B cell (primary cell): ENCODE measurements around the gene CD68. TPM values are rescaled to one million over a fixed set of nuclear protein-coding genes. Genes with fewer than 3 reads are reported as not detected.

Experiments
- ATAC-seq: fragments of 200-7000 bp; cut with Tn5 transposase; one replicate; pipeline ENCODE4 v1.10.0; 2021; ENCODE audit warnings: low read depth, mild to moderate bottlenecking, moderate number of reproducible peaks, moderate library complexity
- CTCF ChIA-PET: fragments of 350-600 bp; sonication (Branson Sonifier 250); formaldehyde crosslinking; loops from one replicate; lab custom pipeline; 2021; ENCODE audit warnings: antibody characterized with exemption, inconsistent platforms; lab: Charles Lee
- POLR2A ChIA-PET: fragments of 350-600 bp; sonication (Branson Sonifier 250); formaldehyde crosslinking; loops from one replicate; lab custom pipeline; 2021; ENCODE audit warnings: antibody characterized with exemption; lab: Charles Lee
- DNase-seq: peaks from one replicate; pipeline ENCODE4 v3.0.0; 2013
- H2AFZ ChIP-seq: 2 replicates; pipeline ENCODE4 v1.6.1; 2012; ENCODE audit warnings: mild to moderate bottlenecking, low read depth, low read length; ENCODE audit not compliant: insufficient read depth, poor library complexity, severe bottlenecking
- H3K27ac ChIP-seq, 2 donors: 1 replicate in 1 of 2; 2 replicates in 1 of 2; pipeline ENCODE4 v1.5.1; 2012 to 2013; ENCODE audit warnings: low read length in 2 of 2, mild to moderate bottlenecking in 2 of 2, moderate library complexity in 1 of 2
- H3K27me3 ChIP-seq, 4 experiments: fragments of 200-600 bp in 1 of 4; sonication (generic) in 1 of 4; replicated peaks in 1 of 4; 1 replicate in 2 of 4; 2 replicates in 2 of 4; pipeline versions ENCODE4 v1.6.1 to v1.7.0; 2013 to 2016; ENCODE audit warnings: low read length in 3 of 4, mild to moderate bottlenecking in 2 of 4, mixed read lengths in 1 of 4, moderate library complexity in 1 of 4; ENCODE audit not compliant: insufficient read depth in 4 of 4, control insufficient read depth in 3 of 4; ENCODE audit errors: control extremely low read depth in 1 of 4
- H3K36me3 ChIP-seq, 2 experiments: replicated peaks in 1 of 2; 1 replicate in 1 of 2; 2 replicates in 1 of 2; pipeline versions ENCODE4 v1.6.1 to v1.7.1; 2013; ENCODE audit warnings: low read length in 1 of 2; ENCODE audit not compliant: insufficient read depth in 2 of 2, control insufficient read depth in 1 of 2; ENCODE audit errors: control extremely low read depth in 1 of 2, extremely low read depth in 1 of 2
- H3K4me1 ChIP-seq, 2 donors: fragments of 200-600 bp in 1 of 2; sonication (generic) in 1 of 2; 1 replicate in 1 of 2; 2 replicates in 1 of 2; pipeline versions ENCODE4 v1.5.1 to v1.6.1; 2013 to 2017; ENCODE audit warnings: low read length in 2 of 2; ENCODE audit not compliant: control insufficient read depth in 2 of 2, insufficient read depth in 2 of 2
- H3K4me2 ChIP-seq: replicated peaks from 2 replicates; pipeline ENCODE3; 2012; ENCODE audit warnings: mild to moderate bottlenecking, low read depth, low read length; ENCODE audit not compliant: poor library complexity, severe bottlenecking
- H3K4me3 ChIP-seq, 5 experiments: fragments of 200-600 bp in 1 of 5; sonication (generic) in 1 of 5; 1 replicate in 3 of 5; 2 replicates in 2 of 5; pipeline versions ENCODE4 v1.5.1 to v1.7.0; 2011 to 2016; ENCODE audit warnings: low read length in 4 of 5, mild to moderate bottlenecking in 4 of 5, low read depth in 2 of 5, control low read depth in 1 of 5, moderate library complexity in 1 of 5; ENCODE audit not compliant: insufficient read depth in 1 of 5; ENCODE audit errors: control extremely low read depth in 1 of 5, extremely low read depth in 1 of 5
- H3K79me2 ChIP-seq: fragments of 200-600 bp; sonication (generic); one replicate; pipeline ENCODE4 v1.6.0; 2016; ENCODE audit warnings: low read length; ENCODE audit not compliant: control insufficient read depth, insufficient read depth
- H3K9ac ChIP-seq: fragments of 200-600 bp; sonication (generic); 2 replicates; pipeline ENCODE4 v1.6.1; 2017; ENCODE audit warnings: mild to moderate bottlenecking, low read length, moderate library complexity
- H3K9me3 ChIP-seq, 3 donors: one replicate each; pipeline versions ENCODE4 v1.6.1 to v1.7.1; 2013; ENCODE audit warnings: low read length in 2 of 3; ENCODE audit not compliant: control insufficient read depth in 2 of 3, insufficient read depth in 1 of 3; ENCODE audit errors: control extremely low read depth in 1 of 3
- H4K20me1 ChIP-seq: 2 replicates; pipeline ENCODE4 v1.6.0; 2012; ENCODE audit warnings: mild to moderate bottlenecking, low read length; ENCODE audit not compliant: insufficient read depth, control insufficient read depth, poor library complexity, severe bottlenecking
- H3K27ac Mint-ChIP-seq: one replicate; pipeline ENCODE4 v1.8.0; 2021; ENCODE audit warnings: mixed read lengths
- H3K27me3 Mint-ChIP-seq: one replicate; pipeline ENCODE4 v1.8.0; 2021; ENCODE audit warnings: mixed read lengths
- H3K4me1 Mint-ChIP-seq: one replicate; pipeline ENCODE4 v1.8.0; 2021; ENCODE audit warnings: mixed read lengths
- H3K4me3 Mint-ChIP-seq: one replicate; pipeline ENCODE4 v1.8.0; 2021; ENCODE audit warnings: mixed read lengths
- H3K9me3 Mint-ChIP-seq: one replicate; pipeline ENCODE4 v1.8.0; 2022; ENCODE audit warnings: mixed read lengths; ENCODE audit not compliant: insufficient read depth
- CTCF ChIP-seq: fragments of 200-600 bp; IDR thresholded peaks from one replicate; pipeline ENCODE4 v1.8.0; 2022; ENCODE audit warnings: antibody characterized with exemption, mild to moderate bottlenecking
- EZH2 ChIP-seq: IDR thresholded peaks from 2 replicates; pipeline ENCODE4 v1.6.1; 2012; ENCODE audit warnings: borderline replicate concordance, low read depth, mild to moderate bottlenecking, moderate library complexity, low read length; ENCODE audit not compliant: insufficient read depth, poor library complexity, severe bottlenecking
- WGBS: methylation state at CpG from one replicate; pipeline ENCODE4 v1.1.5; 2013; ENCODE audit warnings: missing lambda C conversion rate; ENCODE audit not compliant: insufficient coverage; 5-methylcytosine and 5-hydroxymethylcytosine counted together
- intact Hi-C: fragments of 100-400 bp; cut with micrococcal nuclease; formaldehyde crosslinking; loops from one replicate; pipeline ENCODE4 v1.10.0; 2022
- polyA plus RNA-seq: library from polyadenylated mRNA; depleted of rRNA; stranded (reverse); fragments of >200 nt; gene quantifications from 2 replicates; pipeline ENCODE4 v1.2.3, GENCODE V29; 2012
- total RNA-seq, 2 donors: library from RNA; stranded (reverse); fragments of 120-200 nt in 1 of 2; gene quantifications; 1 replicate in 1 of 2; 2 replicates in 1 of 2; pipeline versions ENCODE4 v1.2.3 to v1.2.4, GENCODE V29; 2013 to 2022

The CD68 gene
- total and polyA plus RNA-seq, 2 donors (not counting 1 experiment from before 2014, with no cell fraction given) = 3.9 to 12.9 TPM

- H3K9me3 ChIP-seq = no peaks in the 10 kb centered on the region
- H3K4me1 ChIP-seq = peaks cover 12 to 26% of the 10 kb centered on the region in 2 donors
- H3K4me3 ChIP-seq = no peak overlapping the region
- ChIA-PET POLR2A (no interaction called here), CTCF (interaction anchor here (0.7 to 1.1 kb wide), 3 partner anchors 75 to 373 kb away, joined by 3 to 6 read pairs (median 5); partner anchors contain the start of genes PHF23 and TP53)
- ATAC-seq (no peak), DNase-seq (no peak)
- no peak overlapping the region for H2AFZ ChIP-seq
- H3K9ac ChIP-seq = no peak overlapping the region
- Mint-ChIP-seq H3K27ac (no peak overlapping the region), H3K4me1 (peaks cover 26% of the 10 kb centered on the region), H3K9me3 (no peaks in the 10 kb centered on the region), H3K4me3 (peak overlapping the region; percentile 42), H3K27me3 (no peaks in the 10 kb centered on the region)
- H3K36me3 ChIP-seq = peaks cover 1 to 14% of the 10 kb centered on the region in 2 experiments
- H3K27me3 ChIP-seq = no peaks in the 10 kb centered on the region
- intact Hi-C loops = loop anchor here (10.0 kb wide), 1 partner anchor 233 kb away; no protein-coding TSS in a partner anchor
- no peak overlapping the region for H3K4me2 ChIP-seq
- H4K20me1 ChIP-seq = peaks cover 41% of the 10 kb centered on the region
- 100% methylated on average over 1 of the region's 1 CpG for WGBS
- H3K27ac ChIP-seq = no peak overlapping the region
- peaks cover 61% of the 10 kb centered on the region for H3K79me2 ChIP-seq
- no peak for TF ChIP-seq CTCF
- no peak for TF ChIP-seq EZH2
Observed at GRCh38 chr17:7612294-7612640, 32.8 kb downstream of the CD68 start.

GRCh38 chr17:7613769-7614424 is 34.5 kb downstream of the CD68 start:
- Mint-ChIP-seq H3K4me3 (peak overlapping the region; percentile 88), H3K9me3 (no peaks in the 10 kb centered on the region), H3K27me3 (no peaks in the 10 kb centered on the region), H3K27ac (peak overlapping the region; percentile 42), H3K4me1 (peaks cover 26% of the 10 kb centered on the region)
- Histone ChIP-seq H2AFZ (peak overlapping the region; percentile 75), H3K27me3 (no peaks in the 10 kb centered on the region), H3K4me3 (peak overlapping the region; percentile 72 to 82 (median 74)), H3K79me2 (peaks cover 52% of the 10 kb centered on the region), H3K27ac (peak overlapping the region; percentile 55 to 85), H3K4me2 (peak overlapping the region; percentile 82), H3K9me3 (no peaks in the 10 kb centered on the region), H3K36me3 (peaks cover 1 to 14% of the 10 kb centered on the region in 2 experiments), H4K20me1 (peaks cover 33% of the 10 kb centered on the region), H3K4me1 (peaks cover 12 to 26% of the 10 kb centered on the region in 2 donors), H3K9ac (peak overlapping the region; percentile 84)
- intact Hi-C loops = loop anchor here (1.0 to 10.0 kb wide), 2 partner anchors 30 to 231 kb away; no protein-coding TSS in a partner anchor
- ChIA-PET POLR2A (interaction anchor here (1.4 to 2.9 kb wide), 3 partner anchors 14 to 73 kb away, joined by 6 to 35 read pairs (median 18); partner anchors contain the start of genes CD68, SAT2, TP53 and WRAP53), CTCF (interaction anchor here (0.8 to 2.5 kb wide), 9 partner anchors 8 to 73 kb away, joined by 3 to 14 read pairs (median 5); partner anchors contain the start of genes SOX15, TP53 and WRAP53)
- DNase-seq = no peak
- 13% methylated on average over 20 of the region's 20 CpGs for WGBS
- no peak for ATAC-seq
- TF ChIP-seq CTCF = no peak
- no peak for TF ChIP-seq EZH2
